ENCODE measurements around the gene OPRL1. TPM values are rescaled to one million over a fixed set of nuclear protein-coding genes. Genes with fewer than 3 reads are reported as not detected.

Gene OPRL1
- total and polyA plus RNA-seq, 2 of the 8 experiments (the other 6 are each of a cell fraction or from before 2014, with no cell fraction given) = 0.63 to 0.98 TPM

DNA sequence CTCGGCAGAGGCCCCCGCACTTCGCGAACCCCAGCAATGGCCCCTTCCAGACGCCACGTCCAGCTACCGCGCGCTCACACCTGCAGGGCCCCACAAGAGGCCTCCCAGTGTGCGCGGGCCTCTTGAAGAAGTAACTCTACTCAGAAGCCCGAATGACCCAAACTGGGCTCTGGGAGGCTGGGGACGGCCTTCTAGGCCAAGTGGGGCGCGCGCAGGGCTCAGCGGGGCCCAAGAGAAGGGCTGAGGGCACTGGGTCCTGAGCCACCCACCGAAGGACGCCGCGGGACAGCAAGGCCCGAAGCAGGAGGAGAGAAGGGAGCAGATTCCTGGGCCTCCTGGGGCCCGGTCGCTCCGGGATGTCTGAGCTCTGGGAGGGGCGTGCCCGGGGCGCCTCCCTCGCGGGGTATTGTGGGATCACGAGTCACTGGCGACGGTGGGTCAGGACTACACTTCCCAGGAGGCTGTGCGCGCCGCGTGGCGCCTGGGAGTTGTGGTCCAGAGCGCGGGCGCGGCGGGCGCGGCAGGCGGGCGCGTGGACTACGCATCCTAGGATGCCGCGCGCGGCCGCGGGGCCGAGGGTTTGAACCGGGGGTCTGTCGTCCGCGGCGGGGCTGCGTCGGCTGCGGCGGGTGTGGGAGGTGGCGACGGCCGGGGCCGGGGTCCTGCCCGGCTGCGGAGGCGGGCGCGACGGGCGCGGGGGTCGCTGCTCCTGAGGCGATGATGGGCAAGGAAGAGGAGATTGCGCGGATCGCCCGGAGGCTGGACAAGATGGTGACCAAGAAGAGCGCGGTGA lies 17.1 kb upstream of the OPRL1 start, which contains the start of gene TCEA2 (continued):
- no peak for TF ChIP-seq TAF7 (optimal IDR thresholded peaks at IDR 0.05; ENCODE audit: borderline replicate concordance, low read depth, low read length)
- TF ChIP-seq NANOG (IDR thresholded peaks at IDR 0.05; ENCODE audit: insufficient read depth, low read depth, low read length, poor library complexity, severe bottlenecking) = no peak
- no peak for TF ChIP-seq BCL11A (IDR thresholded peaks at IDR 0.05; ENCODE audit: low read depth in 2 of 2, low read length in 2 of 2)
- TF ChIP-seq POU5F1 (IDR thresholded peaks at IDR 0.05; ENCODE audit: low read depth, low read length) = no peak
- TF ChIP-seq SRF (IDR thresholded peaks at IDR 0.05; ENCODE audit: low read depth, low read length) = peak; percentile 24; the same call in 1 of the 2 replicates
- TF ChIP-seq RAD21 (IDR thresholded peaks at IDR 0.05 in 1 of 2, conservative IDR thresholded peaks at IDR 0.05 in 1 of 2; ENCODE audit: low read depth in 2 of 2, low read length in 2 of 2) = no peak
- no peak for TF ChIP-seq SP4 (IDR thresholded peaks at IDR 0.05; ENCODE audit: low read length)
- 0 out of 2 replicates have a peak, but pooled peaks have one; percentile 3 for TF ChIP-seq KDM5A (IDR thresholded peaks at IDR 0.05; ENCODE audit: low read length)
- no peak for TF ChIP-seq CBX8 (IDR thresholded peaks at IDR 0.05; ENCODE audit: borderline replicate concordance, low read depth, low read length)
- no peak for TF ChIP-seq EGR1 (IDR thresholded peaks at IDR 0.05; ENCODE audit: borderline replicate concordance, low read depth, low read length)
- no peak for TF ChIP-seq HDAC6 (IDR thresholded peaks at IDR 0.05; ENCODE audit: low read depth, low read length)
- no peak for TF ChIP-seq E2F6 (IDR thresholded peaks at IDR 0.05)
- TF ChIP-seq, protein P1, sequence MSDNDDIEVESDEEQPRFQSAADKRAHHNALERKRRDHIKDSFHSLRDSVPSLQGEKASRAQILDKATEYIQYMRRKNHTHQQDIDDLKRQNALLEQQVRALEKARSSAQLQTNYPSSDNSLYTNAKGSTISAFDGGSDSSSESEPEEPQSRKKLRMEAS (IDR thresholded peaks at IDR 0.05) = peak; percentile 62; the same call in 1 of the 2 replicates
- no peak for TF ChIP-seq SIRT6 (IDR thresholded peaks at IDR 0.05; ENCODE audit: low read length)
- TF ChIP-seq CTBP2 (IDR thresholded peaks at IDR 0.05; ENCODE audit: borderline replicate concordance, insufficient read depth, insufficient read length, low read length) = no peak
- no peak for TF ChIP-seq SUZ12 (IDR thresholded peaks at IDR 0.05; ENCODE audit: low read length)
- no peak for TF ChIP-seq SP2 (IDR thresholded peaks at IDR 0.05; ENCODE audit: low read length)
- TF ChIP-seq SP1 (IDR thresholded peaks at IDR 0.05; ENCODE audit: low read depth, low read length) = 0 out of 2 replicates have a peak, but pooled peaks have one; percentile 30
- no peak for TF ChIP-seq TCF12 (IDR thresholded peaks at IDR 0.05; ENCODE audit: low read depth, low read length)
- TF ChIP-seq JUN (IDR thresholded peaks at IDR 0.05; ENCODE audit: low read depth, low read length) = no peak
- no peak for TF ChIP-seq NRF1 (IDR thresholded peaks at IDR 0.05; ENCODE audit: low read depth, low read length)
- no peak for TF ChIP-seq POLR2AphosphoS5 (IDR thresholded peaks at IDR 0.05; ENCODE audit: low read depth, low read length)
- peak; percentile 95 for TF ChIP-seq KDM4A (IDR thresholded peaks at IDR 0.05; ENCODE audit: low read depth, low read length, severe bottlenecking)
- TF ChIP-seq SAP30 (IDR thresholded peaks at IDR 0.05; ENCODE audit: insufficient read depth, insufficient replicate concordance, low read length) = no peak
